Muscle layer of duodenum (tissue), 2 donors: Measurements from ENCODE around the gene NEFH.
"Not testable (repeated sequence)": the region's sequence is repeated elsewhere in the genome, so short reads cannot be mapped to it uniquely, and the experiment has no call there.

Source experiments
- H3K27ac ChIP-seq: one replicate; pipeline ENCODE4 v1.7.0; 2013; ENCODE audit warnings: mild to moderate bottlenecking, low read length
- H3K27me3 ChIP-seq: one replicate; pipeline ENCODE4 v1.7.0; 2013; ENCODE audit warnings: low read depth, mild to moderate bottlenecking, control low read depth, low read length
- H3K36me3 ChIP-seq, 2 donors: one replicate each; pipeline ENCODE4 v1.7.0; 2013; ENCODE audit warnings: low read length in 2 of 2, control low read depth in 1 of 2, mild to moderate bottlenecking in 1 of 2; ENCODE audit not compliant: insufficient read depth in 2 of 2, control insufficient read depth in 1 of 2
- H3K4me1 ChIP-seq, 2 donors: one replicate each; pipeline ENCODE4 v1.7.0; 2013; ENCODE audit warnings: low read length in 2 of 2, mild to moderate bottlenecking in 2 of 2, control low read depth in 1 of 2, moderate library complexity in 1 of 2; ENCODE audit not compliant: insufficient read depth in 2 of 2, control insufficient read depth in 1 of 2
- H3K4me3 ChIP-seq, 2 donors: one replicate each; pipeline ENCODE4 v1.7.0; 2013; ENCODE audit warnings: low read length in 2 of 2, low read depth in 1 of 2, mild to moderate bottlenecking in 1 of 2
- H3K9me3 ChIP-seq, 2 donors: one replicate each; pipeline ENCODE4 v1.7.0; 2013; ENCODE audit warnings: low read length in 2 of 2, control low read depth in 1 of 2, mild to moderate bottlenecking in 1 of 2; ENCODE audit not compliant: control insufficient read depth in 1 of 2
- donor health status: healthy.

NEFH gene

DNA sequence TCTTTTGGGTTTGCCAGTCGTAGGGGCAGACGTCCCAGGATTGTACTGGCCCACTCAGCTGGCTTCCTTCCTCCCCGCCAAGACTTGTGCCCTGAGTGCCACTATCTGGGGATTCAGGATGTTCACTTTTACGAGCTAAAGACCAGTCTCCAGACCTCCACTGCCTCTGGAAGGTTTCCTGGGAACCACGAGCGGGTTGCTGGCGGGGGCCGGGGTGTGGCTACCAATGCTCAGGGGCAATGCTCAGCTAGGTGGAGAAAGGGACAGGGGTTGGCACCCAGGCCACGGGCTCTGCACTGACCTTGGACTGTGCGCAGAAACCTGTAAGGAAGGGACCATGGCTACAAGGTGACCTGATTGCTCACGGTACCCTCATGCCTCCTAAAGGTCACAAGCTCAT is 2.2 kb downstream of the NEFH start:
- no peaks in the 10 kb centered on the region for H3K9me3 ChIP-seq
- peaks cover 0 to 17% of the 10 kb centered on the region in 2 donors for H3K4me1 ChIP-seq
- no peak overlapping the region for H3K4me3 ChIP-seq
- no peaks in the 10 kb centered on the region for H3K36me3 ChIP-seq
- H3K27me3 ChIP-seq: peaks cover 43% of the 10 kb centered on the region
- H3K27ac ChIP-seq: no peak overlapping the region

DNA sequence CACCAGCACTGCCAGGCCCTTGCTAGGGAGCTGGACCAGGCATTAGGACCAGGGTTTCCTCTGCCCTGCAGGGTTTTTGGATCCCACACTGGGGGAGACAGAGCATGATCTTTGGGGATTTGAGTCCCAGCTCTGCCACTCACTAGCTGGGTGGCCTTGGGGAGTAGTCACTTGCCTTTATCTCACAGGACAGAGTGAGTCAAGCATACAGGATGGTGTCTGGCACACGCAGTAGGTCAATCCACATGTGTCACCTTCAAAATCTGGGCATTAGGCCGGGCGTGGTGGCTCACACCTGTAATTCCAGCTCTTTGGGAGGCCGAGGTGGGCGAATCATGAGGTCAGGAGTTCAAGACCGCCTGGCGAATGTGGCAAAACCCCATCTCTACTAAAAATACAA is 2.7 kb downstream of the NEFH start:
- Histone ChIP-seq H3K27me3 (peaks cover 42% of the 10 kb centered on the region), H3K9me3 (no peaks in the 10 kb centered on the region), H3K4me3 (no peak overlapping the region), H3K36me3 (no peaks in the 10 kb centered on the region), H3K27ac (no peak overlapping the region), H3K4me1 (peaks cover 0 to 17% of the 10 kb centered on the region in 2 donors)

DNA sequence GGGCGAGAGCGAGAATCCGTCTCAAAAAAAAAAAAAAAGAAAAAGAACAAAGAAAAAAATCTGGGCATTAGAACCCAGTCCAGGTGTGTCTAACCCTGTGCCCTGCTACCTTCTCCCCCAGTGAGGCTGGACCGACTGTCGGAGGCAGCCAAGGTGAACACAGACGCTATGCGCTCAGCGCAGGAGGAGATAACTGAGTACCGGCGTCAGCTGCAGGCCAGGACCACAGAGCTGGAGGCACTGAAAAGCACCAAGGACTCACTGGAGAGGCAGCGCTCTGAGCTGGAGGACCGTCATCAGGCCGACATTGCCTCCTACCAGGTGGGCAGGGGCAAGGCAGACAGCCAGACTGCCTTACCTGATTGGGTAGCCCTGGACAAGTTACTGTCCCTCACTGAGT is 3.2 kb downstream of the NEFH start:
- Histone ChIP-seq H3K4me3 (no peak overlapping the region), H3K4me1 (peaks cover 0 to 17% of the 10 kb centered on the region in 2 donors), H3K9me3 (no peaks in the 10 kb centered on the region), H3K27ac (no peak overlapping the region), H3K36me3 (no peaks in the 10 kb centered on the region), H3K27me3 (peaks cover 37% of the 10 kb centered on the region)

DNA sequence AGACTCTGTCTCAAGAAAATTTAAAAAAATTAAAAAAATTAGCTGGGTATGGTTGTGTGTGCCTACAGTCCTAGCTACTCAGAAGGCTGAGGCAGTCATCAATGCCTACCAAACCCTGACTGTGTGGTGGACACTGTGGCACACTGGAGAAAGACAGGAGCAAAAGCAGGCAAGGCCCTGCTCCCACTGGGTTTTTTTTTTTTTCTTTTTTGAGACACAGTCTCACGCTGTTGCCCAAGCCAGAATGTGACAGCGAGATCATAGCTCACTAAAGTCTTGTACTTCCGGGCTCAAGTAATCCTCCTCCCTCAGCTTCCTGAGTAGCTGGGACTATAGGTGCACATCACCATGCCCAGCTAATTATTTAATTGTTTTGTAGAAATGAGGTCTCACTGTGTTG is 4.6 kb downstream of the NEFH start:
- Histone ChIP-seq H3K27me3 (peaks cover 24% of the 10 kb centered on the region), H3K27ac (no peak overlapping the region), H3K4me3 (no peak overlapping the region), H3K4me1 (peaks cover 0 to 17% of the 10 kb centered on the region in 2 donors), H3K9me3 (no peaks in the 10 kb centered on the region), H3K36me3 (no peaks in the 10 kb centered on the region)

DNA sequence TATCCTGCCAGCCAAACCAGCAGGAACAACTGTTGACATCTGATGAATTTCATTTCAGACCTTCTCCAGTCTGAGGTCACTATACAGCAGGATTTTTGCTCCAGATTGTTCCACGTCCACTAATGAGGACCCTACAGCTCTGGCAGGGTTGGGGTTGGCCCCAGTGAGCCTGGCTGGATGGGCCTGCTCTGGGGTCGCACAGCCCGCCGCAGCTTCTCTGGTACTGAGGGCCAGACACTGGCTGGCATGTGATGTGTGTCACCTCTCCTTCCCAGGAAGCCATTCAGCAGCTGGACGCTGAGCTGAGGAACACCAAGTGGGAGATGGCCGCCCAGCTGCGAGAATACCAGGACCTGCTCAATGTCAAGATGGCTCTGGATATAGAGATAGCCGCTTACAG is 5.4 kb downstream of the NEFH start:
- H3K4me1 ChIP-seq: peaks cover 0 to 9% of the 10 kb centered on the region in 2 donors
- no peak overlapping the region for H3K27ac ChIP-seq
- no peaks in the 10 kb centered on the region for H3K9me3 ChIP-seq
- no peaks in the 10 kb centered on the region for H3K36me3 ChIP-seq
- H3K4me3 ChIP-seq: no peak overlapping the region
- H3K27me3 ChIP-seq: peaks cover 16% of the 10 kb centered on the region

DNA sequence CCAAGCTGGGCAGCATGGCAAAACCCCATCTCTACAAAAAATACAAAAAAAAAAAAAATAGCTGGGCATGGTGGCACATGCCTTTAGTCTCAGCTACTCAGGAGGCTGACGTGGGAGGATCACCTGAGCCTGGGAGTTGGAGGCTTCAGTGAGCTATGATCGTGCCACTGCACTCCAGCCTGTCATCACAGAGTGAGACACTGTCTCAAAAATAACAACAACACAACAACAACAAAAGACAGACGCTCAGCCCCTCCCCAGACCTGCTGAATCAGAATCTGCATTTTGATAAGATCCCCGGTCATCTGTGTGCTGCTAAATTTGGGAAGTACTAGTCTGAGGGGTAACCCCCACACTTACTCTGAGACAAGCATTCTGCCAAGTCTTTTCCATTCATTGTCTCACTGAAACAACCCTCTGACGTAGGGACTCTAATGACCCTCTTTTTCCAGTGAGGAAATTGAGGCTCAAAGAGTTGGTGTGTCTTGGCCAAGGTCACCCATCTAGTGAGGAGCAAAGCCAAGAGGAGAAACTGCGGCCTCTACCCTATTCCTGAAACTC is 7.5 kb downstream of the NEFH start:
- H3K9me3 ChIP-seq: no peaks in the 10 kb centered on the region
- H3K4me3 ChIP-seq: no peak overlapping the region
- no peaks in the 10 kb centered on the region for H3K4me1 ChIP-seq
- no peaks in the 10 kb centered on the region for H3K27me3 ChIP-seq
- H3K36me3 ChIP-seq: no peaks in the 10 kb centered on the region
- no peak overlapping the region for H3K27ac ChIP-seq

DNA sequence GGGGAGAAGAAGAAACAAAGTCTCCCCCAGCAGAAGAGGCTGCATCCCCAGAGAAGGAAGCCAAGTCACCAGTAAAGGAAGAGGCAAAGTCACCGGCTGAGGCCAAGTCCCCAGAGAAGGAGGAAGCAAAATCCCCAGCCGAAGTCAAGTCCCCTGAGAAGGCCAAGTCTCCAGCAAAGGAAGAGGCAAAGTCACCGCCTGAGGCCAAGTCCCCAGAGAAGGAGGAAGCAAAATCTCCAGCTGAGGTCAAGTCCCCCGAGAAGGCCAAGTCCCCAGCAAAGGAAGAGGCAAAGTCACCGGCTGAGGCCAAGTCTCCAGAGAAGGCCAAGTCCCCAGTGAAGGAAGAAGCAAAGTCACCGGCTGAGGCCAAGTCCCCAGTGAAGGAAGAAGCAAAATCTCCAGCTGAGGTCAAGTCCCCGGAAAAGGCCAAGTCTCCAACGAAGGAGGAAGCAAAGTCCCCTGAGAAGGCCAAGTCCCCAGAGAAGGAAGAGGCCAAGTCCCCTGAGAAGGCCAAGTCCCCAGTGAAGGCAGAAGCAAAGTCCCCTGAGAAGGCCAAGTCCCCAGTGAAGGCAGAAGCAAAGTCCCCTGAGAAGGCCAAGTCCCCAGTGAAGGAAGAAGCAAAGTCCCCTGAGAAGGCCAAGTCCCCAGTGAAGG is 9.2 kb downstream of the NEFH start:
- not testable (repeated sequence) for H3K4me1 ChIP-seq, H3K27ac ChIP-seq, H3K4me3 ChIP-seq, H3K36me3 ChIP-seq, H3K27me3 ChIP-seq, H3K9me3 ChIP-seq

DNA sequence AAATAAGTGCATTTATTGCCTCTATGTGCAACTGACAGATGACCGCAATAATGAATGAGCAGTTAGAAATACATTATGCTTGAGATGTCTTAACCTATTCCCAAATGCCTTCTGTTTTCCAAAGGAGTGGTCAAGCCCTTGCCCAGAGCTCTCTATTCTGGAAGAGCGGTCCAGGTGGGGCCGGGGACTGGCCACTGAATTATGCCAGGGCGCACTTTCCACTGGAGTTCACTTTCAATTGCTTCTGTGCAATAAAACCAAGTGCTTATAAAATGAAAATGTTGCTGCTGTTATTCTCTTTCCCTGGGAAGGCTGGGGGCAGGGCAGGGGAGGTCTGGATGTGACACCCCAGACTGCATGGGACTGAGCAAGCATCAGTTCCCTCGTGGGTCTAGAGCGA is 11.0 kb downstream of the NEFH start:
- H3K27ac ChIP-seq: no peak overlapping the region
- H3K9me3 ChIP-seq: peaks cover 0 to 3% of the 10 kb centered on the region in 2 donors
- H3K4me3 ChIP-seq: no peak overlapping the region
- no peaks in the 10 kb centered on the region for H3K36me3 ChIP-seq
- no peaks in the 10 kb centered on the region for H3K4me1 ChIP-seq
- H3K27me3 ChIP-seq: no peaks in the 10 kb centered on the region

DNA sequence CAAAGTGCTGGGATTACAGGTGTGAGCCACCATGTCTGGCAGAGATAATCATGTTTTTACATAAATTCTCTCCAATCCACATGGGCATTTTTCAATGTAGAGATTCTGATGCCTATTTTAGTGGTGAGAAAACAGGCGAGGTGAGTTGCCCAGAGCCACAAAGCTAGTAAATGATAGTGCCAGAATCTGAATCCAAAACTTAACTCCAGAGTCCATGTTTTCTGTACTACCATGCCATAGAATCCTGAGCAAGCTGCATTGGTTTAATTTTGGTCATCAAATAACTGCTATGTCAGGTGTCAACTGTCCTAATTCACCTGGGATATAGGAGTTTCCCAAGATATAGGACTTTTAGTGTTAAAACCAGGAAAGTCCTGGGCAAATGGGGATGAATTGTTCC is 13.6 kb downstream of the NEFH start:
- Histone ChIP-seq H3K4me3 (no peak overlapping the region), H3K9me3 (peaks cover 0 to 3% of the 10 kb centered on the region in 2 donors), H3K4me1 (no peaks in the 10 kb centered on the region), H3K27me3 (no peaks in the 10 kb centered on the region), H3K36me3 (no peaks in the 10 kb centered on the region), H3K27ac (no peak overlapping the region)

DNA sequence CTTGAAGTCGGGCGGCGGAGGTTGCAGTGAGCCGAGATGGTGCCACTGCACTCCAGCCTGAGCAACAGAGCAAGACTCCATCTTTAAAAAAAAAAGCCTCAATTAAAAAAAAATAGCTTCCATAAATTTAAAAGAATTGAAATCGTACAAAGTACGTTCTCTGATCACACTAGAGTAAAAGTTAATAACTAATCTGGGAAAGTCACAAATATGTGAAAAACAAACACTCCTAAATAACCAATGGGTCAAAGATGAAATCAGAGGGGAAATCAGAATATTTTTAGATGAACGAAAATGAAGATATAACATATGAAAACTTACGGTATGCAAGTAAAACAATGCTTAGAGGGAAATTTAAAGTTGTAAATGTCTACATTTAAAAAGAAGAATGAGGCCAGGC is 19.8 kb downstream of the NEFH start:
- no peak overlapping the region for H3K4me3 ChIP-seq
- no peaks in the 10 kb centered on the region for H3K36me3 ChIP-seq
- no peak overlapping the region for H3K27ac ChIP-seq
- H3K9me3 ChIP-seq: no peaks in the 10 kb centered on the region
- no peaks in the 10 kb centered on the region for H3K4me1 ChIP-seq
- H3K27me3 ChIP-seq: no peaks in the 10 kb centered on the region

DNA sequence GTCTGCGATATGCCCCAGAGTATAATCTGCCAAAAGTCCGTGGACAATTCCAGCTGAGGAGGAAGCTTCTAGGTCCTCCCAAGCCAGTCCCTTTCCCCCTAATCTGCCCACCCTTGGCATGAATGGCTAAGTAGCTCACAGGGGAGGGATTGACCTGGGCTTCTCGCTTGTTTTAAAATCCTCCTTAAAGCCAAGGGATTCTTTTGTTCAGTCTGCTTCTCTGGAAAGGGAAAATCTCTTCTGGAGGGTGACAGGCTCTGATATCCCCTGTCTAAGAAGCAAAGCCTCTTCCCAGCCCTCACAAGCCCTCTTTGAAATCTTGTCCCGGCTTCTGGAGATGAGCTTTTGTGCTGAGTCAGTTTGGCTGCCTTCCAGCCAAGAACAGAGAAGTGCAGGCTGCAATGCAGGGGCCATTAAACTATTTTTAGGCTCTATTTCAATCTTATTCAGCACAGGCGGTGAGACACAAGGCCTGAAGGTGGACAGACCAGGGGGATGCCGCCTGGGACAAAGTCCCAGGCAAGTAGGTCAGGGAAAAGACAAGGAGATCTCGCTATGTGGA is 23.9 kb downstream of the NEFH start:
- H3K27ac ChIP-seq: no peak overlapping the region
- H3K36me3 ChIP-seq: peaks cover 19 to 32% of the 10 kb centered on the region in 2 donors
- H3K4me1 ChIP-seq: no peaks in the 10 kb centered on the region
- H3K9me3 ChIP-seq: no peaks in the 10 kb centered on the region
- no peak overlapping the region for H3K4me3 ChIP-seq
- H3K27me3 ChIP-seq: no peaks in the 10 kb centered on the region

DNA sequence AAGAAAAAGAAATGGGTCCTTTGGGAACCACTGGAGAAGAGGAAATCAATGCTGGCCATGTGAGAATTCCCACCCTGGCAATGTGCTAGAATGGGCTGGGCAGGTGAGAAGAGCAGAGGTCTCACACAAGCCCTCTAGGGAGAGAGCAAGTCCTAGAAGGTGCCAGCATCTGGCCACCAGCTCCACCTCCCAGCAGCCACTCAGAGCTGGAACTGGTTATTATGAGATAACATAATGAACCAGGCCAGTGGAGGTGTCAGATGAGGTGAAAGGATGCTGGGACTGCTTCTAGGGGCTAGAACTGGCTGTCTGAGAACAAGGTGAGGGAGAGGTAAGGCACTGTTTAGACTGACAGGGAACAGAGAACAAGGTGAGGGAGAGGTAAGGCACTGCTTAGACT is 29.3 kb downstream of the NEFH start:
- H3K4me1 ChIP-seq: no peaks in the 10 kb centered on the region
- peaks cover 48 to 72% of the 10 kb centered on the region in 2 donors for H3K36me3 ChIP-seq
- no peak overlapping the region for H3K4me3 ChIP-seq
- no peaks in the 10 kb centered on the region for H3K9me3 ChIP-seq
- no peak overlapping the region for H3K27ac ChIP-seq
- H3K27me3 ChIP-seq: no peaks in the 10 kb centered on the region
